GM06990 (cell line): ENCODE data around the gene KIF20A.
"Not testable (repeated sequence)": the region's sequence is repeated elsewhere in the genome, so short reads cannot be mapped to it uniquely, and the experiment has no call there.

Experiments
- DNase-seq: peaks from one replicate; pipeline ENCODE4 v3.0.0-alpha.2; 2011; ENCODE audit not compliant: insufficient read length; ENCODE audit errors: extremely low read depth
- H3K27me3 ChIP-seq: replicated peaks from 2 replicates; pipeline ENCODE4 v1.6.0; 2011; ENCODE audit warnings: low read length; ENCODE audit not compliant: control insufficient read depth, insufficient read depth
- H3K36me3 ChIP-seq: 2 replicates; pipeline ENCODE4 v1.5.1; 2011; ENCODE audit warnings: low read length; ENCODE audit not compliant: control insufficient read depth, insufficient read depth
- H3K4me3 ChIP-seq: replicated peaks from 2 replicates; pipeline ENCODE4 v1.5.1; 2011; ENCODE audit warnings: low read depth, mild to moderate bottlenecking, control low read depth, low read length
- CTCF ChIP-seq: IDR thresholded peaks from 2 replicates; pipeline ENCODE4 v1.5.1; 2011; ENCODE audit warnings: low read length, control low read depth, mild to moderate bottlenecking, inconsistent platforms; ENCODE audit not compliant: insufficient read depth, poor library complexity, severe bottlenecking

The KIF20A gene

GRCh38 chr5:138140268-138140667 lies 38.6 kb upstream of the KIF20A start:
- DNase-seq, result no peak

GRCh38 chr5:138141734-138142133 lies 37.2 kb upstream of the KIF20A start:
- Histone ChIP-seq H3K27me3 (no peaks in the 10 kb centered on the region), H3K4me3 (no peak overlapping the region), H3K36me3 (no peaks in the 10 kb centered on the region)
- no peak for TF ChIP-seq CTCF
- no peak for DNase-seq

More at GRCh38 chr5:138140268-138140667, 38.6 kb upstream of the KIF20A start:
- Histone ChIP-seq H3K36me3 (no peaks in the 10 kb centered on the region), H3K27me3 (no peaks in the 10 kb centered on the region), H3K4me3 (no peak overlapping the region)
- TF ChIP-seq CTCF, result no peak

- H3K36me3 ChIP-seq, H3K4me3 ChIP-seq, H3K27me3 ChIP-seq, DNase-seq: not testable (repeated sequence)
Measured at GRCh38 chr5:138143578-138143977, 35.3 kb upstream of the KIF20A start.

GRCh38 chr5:138148811-138149210 lies 30.1 kb upstream of the KIF20A start:
- Histone ChIP-seq H3K36me3 (no peaks in the 10 kb centered on the region), H3K27me3 (no peaks in the 10 kb centered on the region), H3K4me3 (no peak overlapping the region)
- TF ChIP-seq CTCF, result no peak
- no peak for DNase-seq

GRCh38 chr5:138149530-138149929 lies 29.4 kb upstream of the KIF20A start:
- Histone ChIP-seq H3K27me3 (no peaks in the 10 kb centered on the region), H3K4me3 (no peak overlapping the region), H3K36me3 (no peaks in the 10 kb centered on the region)
- DNase-seq, result no peak
- TF ChIP-seq CTCF, result no peak

GRCh38 chr5:138155977-138156376 lies 22.9 kb upstream of the KIF20A start:
- not testable (repeated sequence) for H3K4me3 ChIP-seq, DNase-seq, H3K27me3 ChIP-seq
- peaks cover 10% of the 10 kb centered on the region for H3K36me3 ChIP-seq

- Histone ChIP-seq H3K36me3 (peaks cover 16% of the 10 kb centered on the region), H3K4me3 (no peak overlapping the region), H3K27me3 (no peaks in the 10 kb centered on the region)
- DNase-seq, result no peak
- TF ChIP-seq CTCF, result no peak
Measured at GRCh38 chr5:138157626-138158025, 21.3 kb upstream of the KIF20A start.
